HG02973 (cell line): ENCODE results near the gene ABHD11.
A peak's percentile ranks its signal among the peaks of the same experiment; 100 is the strongest.
"Not testable (repeated sequence)": the region's sequence is repeated elsewhere in the genome, so short reads cannot be mapped to it uniquely, and the experiment has no call there.

Source experiments
- ATAC-seq: cut with Tn5 transposase; IDR thresholded peaks from one replicate; pipeline ENCODE4 v1.9.1; 2021; ENCODE audit warnings: moderate library complexity; ENCODE audit not compliant: unreplicated experiment

ABHD11 gene

DNA sequence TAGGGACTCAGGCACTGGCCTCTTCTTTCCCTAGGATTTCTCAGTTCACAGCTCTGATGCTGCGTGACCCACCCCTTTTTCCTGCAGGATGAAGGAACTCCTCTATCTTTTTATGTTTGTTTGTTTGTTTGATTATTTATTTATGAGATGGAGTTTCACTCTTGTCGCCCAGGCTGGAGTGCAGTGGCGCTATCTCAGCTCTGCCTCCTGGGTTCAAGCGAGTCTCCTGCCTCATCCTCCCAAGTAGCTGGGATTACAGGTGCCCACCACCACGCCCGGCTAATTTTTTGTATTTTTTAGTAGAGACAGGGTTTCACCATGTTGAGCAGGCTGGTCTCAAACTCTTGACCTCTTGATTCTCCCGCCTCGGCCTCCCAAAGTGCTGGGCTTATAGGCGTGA is 18.2 kb downstream of the ABHD11 start:
- not testable (repeated sequence) for ATAC-seq

DNA sequence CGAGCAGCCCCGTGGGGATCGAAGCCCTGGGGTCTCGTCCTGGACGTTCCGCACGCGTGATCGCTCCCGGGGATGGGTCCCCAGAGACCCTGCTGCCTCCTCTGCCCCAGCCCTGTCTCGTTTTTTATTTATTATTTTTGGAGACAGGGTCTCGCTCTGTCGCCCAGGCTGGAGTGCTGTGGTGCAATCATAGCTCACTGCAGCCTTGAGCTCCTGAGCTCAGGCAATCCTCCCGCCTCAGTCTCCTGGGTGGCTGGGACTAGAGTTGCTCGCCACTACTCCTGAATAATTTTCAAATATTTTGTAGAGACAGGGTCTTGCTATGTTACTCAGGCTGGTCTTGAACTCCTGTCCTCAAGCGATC is 18.8 kb downstream of the ABHD11 start:
- ATAC-seq = no peak

- ATAC-seq = peak; percentile 44
These were observed 19.4 kb downstream of the ABHD11 start, which contains the start of gene STX1A for GRCh38 chr7:73718905-73719805. Gene STX1A, minus strand, starts transcription at chr7:73719669. Its CDS starts 38 bp downstream, at chr7:73719631.

DNA sequence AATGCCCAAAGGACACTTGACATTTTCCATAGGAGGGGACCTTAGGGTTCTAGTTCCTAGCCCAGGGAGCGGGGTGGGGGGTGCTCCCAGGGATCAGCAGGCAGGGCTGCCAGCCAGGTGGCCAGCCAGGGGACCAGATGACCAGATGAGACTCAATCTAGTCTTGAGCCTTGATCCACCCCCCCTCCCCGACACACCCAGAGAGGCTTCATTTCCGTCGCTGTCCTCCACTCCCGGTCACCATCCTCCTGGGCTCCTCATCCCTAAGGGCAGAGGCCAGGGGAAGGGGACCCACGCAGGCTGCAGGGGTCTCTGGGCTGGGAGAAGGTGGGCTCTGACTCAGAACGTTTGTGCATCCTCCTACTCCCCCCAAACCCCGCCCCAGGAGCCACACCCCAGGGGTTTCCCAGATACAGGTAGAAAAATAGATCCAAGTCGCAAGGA is 20.1 kb downstream of the ABHD11 start:
- no peak for ATAC-seq

GRCh38 chr7:73717991-73718405 is 20.6 kb downstream of the ABHD11 start:
- no peak for ATAC-seq

DNA sequence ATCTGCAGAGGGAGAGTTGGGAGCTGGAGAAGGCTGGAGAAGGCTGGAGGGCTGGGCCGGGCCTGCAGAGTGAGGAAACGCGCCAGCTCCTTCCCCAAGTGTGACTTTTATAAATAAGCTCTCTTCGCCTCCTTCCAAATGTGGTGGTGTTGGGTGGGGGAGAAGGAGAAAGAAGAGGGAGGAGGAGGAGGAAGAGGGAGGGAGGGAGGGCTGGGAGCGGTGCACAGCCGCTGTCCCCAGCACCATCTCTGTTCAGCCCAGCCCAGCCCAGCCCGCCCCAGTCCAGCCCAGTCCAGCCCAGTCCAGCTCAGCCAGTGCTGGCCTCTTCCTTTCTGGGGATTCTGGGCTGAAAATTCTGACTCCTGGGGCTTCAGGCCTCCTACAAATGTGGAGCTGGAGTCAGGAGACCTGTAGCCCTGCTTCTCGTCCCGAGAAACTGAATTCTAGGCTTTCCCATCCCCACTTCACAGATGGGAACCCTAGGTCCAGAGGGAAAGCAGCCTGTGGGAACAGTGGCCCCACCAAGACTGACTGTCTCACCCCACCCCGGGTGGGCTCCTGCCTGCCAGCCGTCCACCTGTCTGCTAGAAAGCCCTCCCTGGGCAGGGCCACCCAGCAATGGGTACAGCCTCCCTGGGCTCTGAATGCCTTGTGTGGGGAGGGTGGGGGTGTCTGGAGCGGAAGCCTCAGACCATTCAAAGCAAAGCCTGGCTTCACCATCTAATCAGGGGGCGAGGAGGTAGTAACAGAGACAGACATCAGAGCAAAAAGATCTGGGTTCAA is 21.4 kb downstream of the ABHD11 start:
- ATAC-seq = no peak

DNA sequence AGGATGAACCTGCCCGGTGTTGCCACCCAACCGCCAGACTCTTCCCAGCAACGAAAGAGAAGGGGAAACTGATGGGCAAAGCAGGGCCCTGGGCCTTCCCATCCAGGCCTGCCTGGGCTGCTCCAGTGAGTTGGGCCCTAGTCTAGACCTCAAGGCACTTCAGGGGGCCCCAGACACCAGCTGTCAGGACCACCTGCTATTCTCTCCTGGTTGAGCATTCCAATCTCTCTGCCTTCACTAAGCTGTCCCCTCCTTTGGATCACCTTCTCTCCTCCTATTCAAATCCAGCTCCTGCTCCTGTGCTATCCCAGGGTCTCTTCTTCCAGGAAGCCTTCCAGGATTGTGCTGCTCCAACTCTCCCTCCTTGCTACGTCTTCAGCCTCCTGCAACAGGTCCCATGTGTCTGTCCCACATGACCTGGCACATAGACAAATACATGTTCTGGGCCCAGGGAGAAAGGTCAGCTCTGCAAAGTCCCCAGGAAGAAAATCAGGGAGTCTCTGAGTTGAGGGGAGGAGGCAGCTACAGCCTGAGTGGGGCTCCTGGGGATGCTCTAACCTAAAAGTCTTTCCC is 22.2 kb downstream of the ABHD11 start:
- ATAC-seq = no peak

- ATAC-seq = no peak
These were observed 22.8 kb downstream of the ABHD11 start for GRCh38 chr7:73715648-73716317.

GRCh38 chr7:73713319-73713718 is 25.3 kb downstream of the ABHD11 start:
- ATAC-seq = not testable (repeated sequence)

- no peak for ATAC-seq
These were observed 25.8 kb downstream of the ABHD11 start for GRCh38 chr7:73712773-73713172.

DNA sequence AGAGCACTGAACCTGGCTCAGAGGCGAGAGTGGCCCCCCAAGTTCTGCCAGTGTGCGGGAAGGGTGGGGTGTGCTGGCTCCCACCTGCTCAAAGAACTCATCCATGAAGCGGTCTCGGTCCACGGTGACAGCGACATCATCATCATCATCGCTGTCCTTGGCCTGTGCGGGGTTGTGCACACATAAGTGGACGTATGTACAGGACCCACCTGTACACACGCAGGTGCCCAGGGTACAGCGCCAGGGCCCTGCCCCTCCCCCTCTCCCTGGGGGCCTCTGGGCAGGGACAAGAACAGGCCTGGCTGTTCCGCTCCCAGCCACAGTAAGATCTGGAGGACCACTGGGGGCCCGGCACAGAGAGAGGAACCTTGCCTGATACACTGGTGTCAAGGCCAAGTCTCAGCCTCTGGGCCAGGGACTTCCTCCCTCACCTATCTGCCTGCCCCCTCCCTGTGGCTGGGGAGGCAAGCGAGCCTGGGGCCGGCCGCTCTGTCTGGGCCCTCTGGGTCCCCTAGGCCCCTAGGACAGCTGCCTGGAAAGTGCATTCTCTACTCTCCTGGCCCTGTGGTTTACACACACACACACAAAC is 29.5 kb downstream of the ABHD11 start:
- no peak for ATAC-seq

GRCh38 chr7:73707045-73707631 is 31.5 kb downstream of the ABHD11 start:
- no peak for ATAC-seq

DNA sequence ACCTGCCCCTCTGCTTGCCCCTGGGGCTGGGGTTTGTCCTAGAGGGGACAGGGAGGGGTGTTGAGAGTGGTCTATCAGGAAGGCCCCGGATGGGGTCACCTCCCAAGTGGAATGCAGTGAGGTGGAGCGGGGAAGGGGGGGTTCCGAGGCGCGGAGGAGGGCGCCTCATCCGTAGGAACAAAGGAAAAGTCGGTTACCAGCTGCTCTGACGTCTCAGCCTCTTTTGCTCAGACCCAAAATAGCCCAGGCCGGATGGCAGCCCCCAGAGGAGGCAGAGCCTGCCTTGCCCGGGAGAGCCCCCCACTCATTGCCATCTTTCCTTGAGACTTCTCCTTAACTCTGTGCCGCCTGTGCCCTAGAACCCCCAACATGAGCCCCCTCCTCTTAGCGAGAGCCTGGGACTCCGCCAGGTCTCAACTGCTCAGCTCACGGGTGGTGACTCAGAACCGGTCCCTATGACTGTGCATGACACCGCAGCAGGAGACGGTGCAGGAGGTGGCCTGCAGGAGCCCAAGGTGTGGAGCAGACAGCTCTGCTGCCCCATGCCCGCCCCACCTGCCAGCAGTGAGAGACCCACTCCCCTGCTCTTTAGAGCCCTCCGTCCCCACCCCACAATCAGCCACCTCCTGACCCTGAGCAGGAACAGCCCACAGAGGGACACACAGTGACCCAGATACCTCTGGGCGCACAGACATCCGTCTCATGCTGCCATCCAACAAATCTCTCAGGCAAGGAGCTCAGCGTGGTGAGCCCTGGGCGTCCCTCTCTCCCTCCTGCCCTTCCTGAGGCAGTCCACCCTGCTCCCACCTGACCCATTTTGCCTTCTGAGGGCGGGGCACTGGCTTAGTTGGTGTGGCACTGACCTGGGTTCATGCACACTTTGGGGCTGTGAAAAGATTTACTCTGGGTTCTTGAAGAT is 32.2 kb downstream of the ABHD11 start:
- ATAC-seq = no peak

GRCh38 chr7:73705551-73705920 is 33.1 kb downstream of the ABHD11 start:
- ATAC-seq = no peak

- ATAC-seq = no peak
These were observed 33.7 kb downstream of the ABHD11 start for GRCh38 chr7:73704640-73705550.

GRCh38 chr7:73703757-73704639 is 34.6 kb downstream of the ABHD11 start:
- ATAC-seq = no peak

GRCh38 chr7:73703225-73703624 is 35.4 kb downstream of the ABHD11 start:
- ATAC-seq = no peak
